Measurements from ENCODE around the gene MAPK11. TPM values are rescaled to one million over a fixed set of nuclear protein-coding genes. Genes with fewer than 3 reads are reported as not detected.

MAPK11 gene
- polyA plus RNA-seq, 3 donors, result 0.81 TPM; not detected in 2

DNA sequence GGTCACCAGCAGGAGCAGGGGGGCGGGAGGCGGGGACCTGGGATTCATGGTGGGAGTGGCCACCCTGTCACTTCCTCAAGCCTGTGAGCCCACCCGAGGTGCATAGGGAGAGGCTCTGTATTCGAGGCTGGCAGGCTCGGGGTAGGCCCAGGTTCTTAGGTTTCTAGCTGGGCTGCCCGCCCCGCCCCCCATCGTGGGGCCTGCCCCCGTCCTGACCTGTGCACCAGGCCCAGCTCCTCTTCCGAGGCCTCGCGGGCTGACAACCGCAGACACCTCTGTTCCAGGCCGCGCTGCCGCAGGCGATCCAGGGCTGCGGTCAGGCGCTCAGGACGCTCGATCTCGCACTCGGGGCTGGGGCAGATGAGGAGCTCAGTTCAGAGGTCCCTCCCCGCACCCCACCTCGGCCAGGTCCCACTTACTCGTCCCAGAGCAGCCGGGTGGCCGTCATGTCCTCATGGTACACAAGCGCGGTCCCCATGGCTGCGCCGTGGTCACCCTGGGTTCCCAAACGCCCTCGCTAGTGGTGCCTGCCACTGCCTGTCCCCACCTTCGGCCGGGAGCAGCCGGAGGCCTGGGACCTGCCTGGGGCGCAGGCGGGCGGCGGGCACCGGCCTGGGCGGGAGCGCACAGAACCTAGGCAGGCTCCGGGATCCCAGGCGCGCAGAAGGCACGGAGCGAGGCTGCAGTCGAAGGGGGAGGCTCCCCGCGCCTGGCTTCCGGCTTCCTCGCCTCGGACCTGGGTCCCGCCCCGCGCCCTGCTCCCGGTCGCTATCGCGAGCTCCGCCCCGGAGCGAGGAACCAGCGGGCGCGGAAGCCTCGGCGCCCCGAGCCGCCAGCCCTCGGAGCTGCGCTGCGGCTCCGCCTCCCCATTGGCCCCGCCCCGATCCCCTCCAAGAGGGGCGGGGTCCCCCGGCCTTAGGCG lies 19.4 kb downstream of the MAPK11 start, which contains the start of gene HDAC10:
HDAC10 (minus strand) TSS at position 711 of the 922 bp plus-strand sequence; CDS start at position 478, 233 bp downstream.
- Histone ChIP-seq H3K9ac (ENCODE audit: insufficient read depth, low read length, poor library complexity, severe bottlenecking) (peak within 1 kb of the TSS; percentile 80), H2AFZ (ENCODE audit: insufficient read depth, low read depth, low read length, poor library complexity, severe bottlenecking) (peak within 1 kb of the TSS; percentile 93), H3K36me3 (replicated peaks in 1 of 2; ENCODE audit: control insufficient read depth in 1 of 2, insufficient read depth in 2 of 2, low read length in 2 of 2) (peaks cover 14 to 34% of the 10 kb centered on the region in 2 donors), H3K79me2 (ENCODE audit: insufficient read depth, low read length) (peaks cover 24% of the 10 kb centered on the region), H3K4me3 (replicated peaks in 1 of 3; ENCODE audit: low read depth in 2 of 3, low read length in 3 of 3) (peak within 1 kb of the TSS; percentile 72 to 96 (median 92)), H3K9me3 (replicated peaks in 1 of 2; ENCODE audit: control insufficient read depth in 1 of 2, insufficient read depth in 1 of 2, low read length in 2 of 2) (no peaks in the 10 kb centered on the region), H3K27ac (ENCODE audit: low read depth in 1 of 2, low read length in 2 of 2) (peak within 1 kb of the TSS; percentile 52 to 76), H3K4me1 (ENCODE audit: control insufficient read depth in 1 of 2, insufficient read depth in 2 of 2, low read length in 2 of 2) (peaks cover 33 to 47% of the 10 kb centered on the region in 2 donors), H3K27me3 (ENCODE audit: control insufficient read depth in 2 of 2, insufficient read depth in 2 of 2, low read length in 2 of 2) (no peaks in the 10 kb centered on the region), H4K20me1 (ENCODE audit: insufficient read depth, low read length) (peaks cover 17% of the 10 kb centered on the region), H3K4me2 (replicated peaks; ENCODE audit: extremely low read depth, low read length, poor library complexity, severe bottlenecking) (peak within 1 kb of the TSS; percentile 99)
- peak; percentile 66 to 78 (median 68) for DNase-seq
- peaks cover 23% of the 10 kb centered on the region for H3K4me1 Mint-ChIP-seq
- TF ChIP-seq, protein P1, sequence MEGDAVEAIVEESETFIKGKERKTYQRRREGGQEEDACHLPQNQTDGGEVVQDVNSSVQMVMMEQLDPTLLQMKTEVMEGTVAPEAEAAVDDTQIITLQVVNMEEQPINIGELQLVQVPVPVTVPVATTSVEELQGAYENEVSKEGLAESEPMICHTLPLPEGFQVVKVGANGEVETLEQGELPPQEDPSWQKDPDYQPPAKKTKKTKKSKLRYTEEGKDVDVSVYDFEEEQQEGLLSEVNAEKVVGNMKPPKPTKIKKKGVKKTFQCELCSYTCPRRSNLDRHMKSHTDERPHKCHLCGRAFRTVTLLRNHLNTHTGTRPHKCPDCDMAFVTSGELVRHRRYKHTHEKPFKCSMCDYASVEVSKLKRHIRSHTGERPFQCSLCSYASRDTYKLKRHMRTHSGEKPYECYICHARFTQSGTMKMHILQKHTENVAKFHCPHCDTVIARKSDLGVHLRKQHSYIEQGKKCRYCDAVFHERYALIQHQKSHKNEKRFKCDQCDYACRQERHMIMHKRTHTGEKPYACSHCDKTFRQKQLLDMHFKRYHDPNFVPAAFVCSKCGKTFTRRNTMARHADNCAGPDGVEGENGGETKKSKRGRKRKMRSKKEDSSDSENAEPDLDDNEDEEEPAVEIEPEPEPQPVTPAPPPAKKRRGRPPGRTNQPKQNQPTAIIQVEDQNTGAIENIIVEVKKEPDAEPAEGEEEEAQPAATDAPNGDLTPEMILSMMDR (IDR thresholded peaks at IDR 0.05), result no peak
- H3K36me3 Mint-ChIP-seq, result peaks cover 8 to 20% of the 10 kb centered on the region in 2 donors
- peaks cover 0 to 2% (median 0%) of the 10 kb centered on the region in 3 donors for H3K27me3 Mint-ChIP-seq (ENCODE audit: low read depth in 3 of 3)
- peak within 1 kb of the TSS; percentile 83 to 92 for H3K4me3 Mint-ChIP-seq
- H3K9me3 Mint-ChIP-seq, result no peaks in the 10 kb centered on the region
- H3K27ac Mint-ChIP-seq, result peak within 1 kb of the TSS in 5 of 7 donors; percentile 33 to 82 (median 59)
- intact Hi-C loops (cut with micrococcal nuclease), result loop anchor here (5.0 kb wide), 2 partner anchors 246 to 371 kb away; no protein-coding TSS in a partner anchor
- under 1% methylated on average over 80 of the region's 81 CpGs for WGBS (ENCODE audit: insufficient coverage)

DNA sequence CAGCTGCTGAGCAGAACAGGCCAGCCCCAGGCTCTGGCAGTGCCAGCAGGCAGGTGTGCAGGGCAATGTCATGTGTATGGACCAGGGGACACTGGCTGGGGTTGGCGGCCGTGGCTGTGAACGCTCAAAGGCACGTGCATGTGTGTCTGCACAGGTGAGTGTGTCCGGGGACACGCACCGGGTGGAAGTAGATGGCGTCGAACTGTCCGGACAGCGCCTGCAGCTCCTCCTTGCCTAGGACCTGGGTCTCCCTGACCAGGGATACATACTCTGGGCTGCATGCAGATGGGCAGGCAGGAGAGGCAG lies 20.0 kb downstream of the MAPK11 start:
- Histone ChIP-seq H3K4me3 (replicated peaks in 1 of 3; ENCODE audit: low read depth in 2 of 3, low read length in 3 of 3) (peak overlapping the region; percentile 72 to 96 (median 92)), H3K27ac (ENCODE audit: low read depth in 1 of 2, low read length in 2 of 2) (peak overlapping the region in 1 of 2 donors; percentile 76), H3K4me1 (ENCODE audit: control insufficient read depth in 1 of 2, insufficient read depth in 2 of 2, low read length in 2 of 2) (peaks cover 39 to 53% of the 10 kb centered on the region in 2 donors), H2AFZ (ENCODE audit: insufficient read depth, low read depth, low read length, poor library complexity, severe bottlenecking) (peak overlapping the region; percentile 93), H4K20me1 (ENCODE audit: insufficient read depth, low read length) (peaks cover 17% of the 10 kb centered on the region), H3K27me3 (ENCODE audit: control insufficient read depth in 2 of 2, insufficient read depth in 2 of 2, low read length in 2 of 2) (no peaks in the 10 kb centered on the region), H3K9me3 (replicated peaks in 1 of 2; ENCODE audit: control insufficient read depth in 1 of 2, insufficient read depth in 1 of 2, low read length in 2 of 2) (no peaks in the 10 kb centered on the region), H3K79me2 (ENCODE audit: insufficient read depth, low read length) (peaks cover 29% of the 10 kb centered on the region), H3K36me3 (replicated peaks in 1 of 2; ENCODE audit: control insufficient read depth in 1 of 2, insufficient read depth in 2 of 2, low read length in 2 of 2) (peaks cover 15 to 35% of the 10 kb centered on the region in 2 donors), H3K9ac (ENCODE audit: insufficient read depth, low read length, poor library complexity, severe bottlenecking) (peak overlapping the region; percentile 80), H3K4me2 (replicated peaks; ENCODE audit: extremely low read depth, low read length, poor library complexity, severe bottlenecking) (peak overlapping the region; percentile 99)
- peak overlapping the region in 4 of 7 donors; percentile 16 to 80 (median 40) for H3K27ac Mint-ChIP-seq
- peaks cover 8 to 20% of the 10 kb centered on the region in 2 donors for H3K36me3 Mint-ChIP-seq
- DNase-seq, result no peak
- WGBS (ENCODE audit: insufficient coverage), result 86% methylated on average over 11 of the region's 11 CpGs
- H3K4me1 Mint-ChIP-seq, result peaks cover 24% of the 10 kb centered on the region
- H3K4me3 Mint-ChIP-seq, result peak overlapping the region; percentile 83 to 92
- TF ChIP-seq, protein P1 (IDR thresholded peaks at IDR 0.05), result no peak
- intact Hi-C loops (cut with micrococcal nuclease), result loop anchor here (5.0 kb wide), 2 partner anchors 247 to 372 kb away; no protein-coding TSS in a partner anchor
- peaks cover 0 to 2% (median 0%) of the 10 kb centered on the region in 3 donors for H3K27me3 Mint-ChIP-seq (ENCODE audit: low read depth in 3 of 3)
- H3K9me3 Mint-ChIP-seq, result no peaks in the 10 kb centered on the region

Measured in CD14-positive monocyte (primary cell).